ENCODE data around the gene SCPEP1.
A peak's percentile ranks its signal among the peaks of the same experiment; 100 is the strongest.
"Not testable (repeated sequence)": the region's sequence is repeated elsewhere in the genome, so short reads cannot be mapped to it uniquely, and the experiment has no call there.

SCPEP1 gene, protein sequence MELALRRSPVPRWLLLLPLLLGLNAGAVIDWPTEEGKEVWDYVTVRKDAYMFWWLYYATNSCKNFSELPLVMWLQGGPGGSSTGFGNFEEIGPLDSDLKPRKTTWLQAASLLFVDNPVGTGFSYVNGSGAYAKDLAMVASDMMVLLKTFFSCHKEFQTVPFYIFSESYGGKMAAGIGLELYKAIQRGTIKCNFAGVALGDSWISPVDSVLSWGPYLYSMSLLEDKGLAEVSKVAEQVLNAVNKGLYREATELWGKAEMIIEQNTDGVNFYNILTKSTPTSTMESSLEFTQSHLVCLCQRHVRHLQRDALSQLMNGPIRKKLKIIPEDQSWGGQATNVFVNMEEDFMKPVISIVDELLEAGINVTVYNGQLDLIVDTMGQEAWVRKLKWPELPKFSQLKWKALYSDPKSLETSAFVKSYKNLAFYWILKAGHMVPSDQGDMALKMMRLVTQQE

DNA sequence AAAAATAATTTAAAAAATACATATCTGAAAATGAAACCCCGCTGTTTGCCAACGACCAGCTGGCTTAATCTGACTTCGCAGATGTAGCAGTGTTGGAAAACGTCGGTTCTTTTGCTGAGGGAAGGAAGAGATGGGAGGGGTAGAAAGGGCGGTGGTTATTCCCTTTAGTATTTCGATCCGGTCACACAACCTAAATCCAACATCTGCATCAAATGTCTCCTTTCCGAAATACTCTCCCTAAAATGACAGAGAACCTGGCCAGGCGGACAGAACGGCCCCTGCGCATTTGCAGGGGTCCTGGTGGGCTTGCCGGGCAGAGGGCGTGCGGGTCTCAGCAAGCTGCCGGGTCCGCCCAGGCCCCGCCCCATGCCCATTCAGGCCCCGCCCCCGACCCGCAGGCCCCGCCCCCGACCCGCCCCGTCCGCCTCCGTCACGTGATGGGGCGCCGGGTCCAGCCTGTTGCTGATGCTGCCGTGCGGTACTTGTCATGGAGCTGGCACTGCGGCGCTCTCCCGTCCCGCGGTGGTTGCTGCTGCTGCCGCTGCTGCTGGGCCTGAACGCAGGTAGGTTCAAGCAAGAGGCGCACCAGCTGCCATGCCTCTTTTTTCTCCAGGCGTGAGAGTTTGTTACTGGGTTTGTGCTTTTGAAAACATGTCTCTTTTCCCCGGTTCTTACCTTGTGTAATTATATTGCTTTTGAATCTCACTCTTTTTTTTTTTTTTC lies at the start of gene SCPEP1:
SCPEP1 (plus strand) TSS at position 459 of the 723 bp plus-strand sequence; CDS start at position 488, 29 bp downstream.
- DNase-seq, result peak; percentile 43 to 64

DNA sequence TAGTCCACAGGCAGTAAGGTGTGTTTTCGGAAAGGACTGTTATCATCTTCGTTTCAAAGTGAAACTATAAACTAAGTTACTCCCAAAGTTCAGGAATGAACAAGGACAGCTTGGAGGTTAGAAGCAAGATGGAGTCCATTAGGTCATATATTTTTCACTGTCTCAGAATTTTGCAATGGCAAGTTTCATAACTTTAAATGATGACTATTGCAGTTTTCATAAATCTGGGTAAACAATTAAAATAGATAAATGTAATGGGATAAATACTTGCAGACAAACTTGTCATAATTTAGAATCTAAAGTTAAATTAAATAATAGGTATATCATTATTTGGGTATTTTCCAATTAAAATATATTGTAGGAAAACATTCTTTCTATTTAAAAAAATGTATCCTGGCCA lies 49.3 kb upstream of the SCPEP1 start:
- DNase-seq, result no peak

DNA sequence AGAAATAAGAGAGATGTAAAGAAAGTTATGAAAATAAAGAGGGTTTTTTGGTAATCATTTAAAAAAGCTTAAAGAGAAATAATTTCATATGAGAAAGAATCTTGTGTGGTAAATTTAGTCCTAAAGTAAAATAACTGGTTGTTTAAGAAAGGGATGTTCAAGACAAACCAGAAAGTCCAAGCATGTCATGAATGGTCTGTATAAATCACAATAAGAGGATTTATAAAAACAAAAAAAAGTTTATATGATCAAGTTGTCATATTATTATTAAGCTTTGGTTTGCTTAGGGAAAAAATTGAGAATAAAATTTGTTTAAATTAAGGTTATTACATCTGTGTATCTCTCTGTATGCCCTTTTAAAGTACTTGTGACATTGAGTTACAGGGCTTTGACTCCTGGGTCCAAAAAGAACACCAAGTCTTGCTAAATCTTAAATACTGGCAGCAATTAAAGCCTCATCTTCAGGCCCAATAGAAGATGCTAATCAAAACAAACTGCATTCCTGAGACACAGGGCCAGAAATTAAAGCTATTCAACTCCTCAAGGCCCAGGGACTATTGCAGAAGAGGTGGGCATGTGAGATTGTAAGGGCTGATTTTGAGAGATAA lies 48.5 kb upstream of the SCPEP1 start:
- DNase-seq, result peak in 1 of 2 experiments; percentile 28

DNA sequence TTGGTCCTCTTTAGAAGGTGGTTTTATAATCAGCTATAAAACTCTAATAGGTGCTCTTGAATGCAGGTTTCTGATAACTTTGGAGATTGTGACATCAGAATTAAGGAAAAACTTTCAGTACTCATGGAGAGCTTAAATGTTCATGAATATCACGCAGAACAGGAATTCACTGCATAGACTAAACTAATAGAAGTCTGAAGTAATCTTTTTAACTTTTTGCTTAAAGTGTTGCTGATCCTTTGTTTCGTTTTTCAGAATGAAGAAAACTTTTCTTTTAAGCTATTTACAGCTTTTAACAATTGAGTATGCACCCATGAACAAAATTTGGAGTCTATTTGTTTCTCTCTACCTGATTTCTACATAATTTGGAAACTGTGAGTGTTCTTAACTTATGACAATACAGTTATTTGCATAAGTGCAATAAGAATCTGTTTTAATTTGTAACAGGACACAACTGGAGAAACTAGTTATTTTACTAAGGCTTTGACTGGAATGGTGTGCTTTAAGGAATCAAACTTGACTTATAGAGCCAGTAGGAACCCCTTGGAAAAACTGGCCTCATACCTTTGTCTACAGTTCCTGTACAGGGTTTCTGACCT lies 47.1 kb upstream of the SCPEP1 start:
- no peak for DNase-seq

DNA sequence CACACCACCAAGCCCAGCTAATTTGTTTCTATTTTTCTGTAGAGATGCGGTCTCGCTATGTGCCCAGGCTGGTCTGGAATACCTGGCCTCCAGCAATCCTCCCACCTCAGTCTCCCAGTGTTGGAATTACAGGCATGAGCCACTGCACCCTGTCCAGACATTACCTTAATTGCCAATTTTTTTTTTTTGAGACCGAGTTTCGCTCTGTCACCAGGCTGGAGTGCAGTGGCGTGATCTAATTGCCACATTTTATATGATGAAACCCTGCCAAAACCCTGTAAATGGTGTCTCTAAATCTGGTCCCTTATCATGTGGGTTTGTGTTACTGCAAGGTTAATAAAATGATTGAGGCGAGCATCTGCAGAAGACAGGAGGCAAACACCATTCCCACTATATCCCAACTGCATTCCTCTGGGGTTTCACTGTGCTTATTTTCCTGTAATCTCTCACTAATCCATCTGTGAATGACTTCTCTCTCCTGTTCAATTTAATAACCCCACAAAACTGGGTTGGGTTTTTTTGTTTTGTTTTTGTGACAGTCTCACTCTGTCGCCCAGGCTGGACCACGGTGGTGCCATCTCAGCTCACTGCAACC lies 44.7 kb upstream of the SCPEP1 start:
- DNase-seq, result no peak

DNA sequence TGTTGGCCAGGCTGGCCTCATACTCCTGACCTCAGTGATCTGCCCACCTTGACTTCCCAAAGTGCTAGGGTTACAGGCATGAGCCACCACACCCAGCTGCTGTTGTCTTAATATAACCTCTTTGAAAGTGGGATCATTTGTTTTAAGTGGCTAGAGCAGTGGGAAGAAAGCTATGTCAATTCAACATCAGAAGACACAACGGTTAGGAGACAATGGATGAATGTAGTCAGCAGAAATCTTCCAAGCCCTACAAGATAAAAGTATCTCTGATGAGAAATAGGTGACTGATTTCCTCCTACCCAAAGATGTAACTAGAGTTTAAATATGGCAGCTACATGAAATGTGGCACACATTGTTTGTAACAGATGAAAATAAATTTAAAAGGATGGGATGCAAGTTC lies 44.1 kb upstream of the SCPEP1 start:
- no peak for DNase-seq

DNA sequence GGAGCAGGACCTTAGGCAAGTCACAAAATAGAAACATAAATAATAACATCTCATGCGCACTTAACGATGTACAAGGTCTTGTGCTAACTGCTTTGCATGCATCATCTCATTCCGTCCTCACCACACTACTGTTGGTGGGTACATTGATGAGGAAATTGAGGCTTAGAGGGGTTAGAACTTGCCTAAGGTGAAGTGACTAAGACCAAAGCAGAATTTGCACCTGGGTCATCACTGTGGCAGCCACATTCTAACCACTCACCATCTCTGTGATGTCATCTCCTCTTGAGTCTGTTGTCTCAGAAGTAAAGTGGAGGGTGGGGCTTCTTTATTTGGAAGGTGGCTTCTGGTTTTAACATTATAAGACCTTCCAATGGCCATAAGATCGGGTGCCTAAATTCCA lies 43.7 kb upstream of the SCPEP1 start:
- no peak for DNase-seq

DNA sequence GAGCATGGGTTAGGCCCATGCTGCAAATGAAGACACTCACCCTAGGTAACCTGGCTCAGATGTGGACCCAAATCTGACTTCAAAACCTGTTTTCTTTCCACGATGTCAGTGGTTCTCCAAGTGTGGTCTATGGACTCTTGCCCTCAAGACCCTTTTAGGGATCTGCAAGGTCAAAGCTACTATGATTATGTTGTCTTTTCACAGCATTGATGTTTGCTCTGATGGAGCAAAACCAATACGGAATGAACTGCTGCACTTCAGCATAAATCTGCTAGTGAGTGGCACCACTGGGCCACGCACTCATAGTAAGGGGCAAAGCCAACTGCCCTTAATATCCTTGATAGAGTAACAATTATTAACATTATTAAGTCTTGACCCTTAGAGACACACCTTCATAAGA lies 42.5 kb upstream of the SCPEP1 start:
- no peak for DNase-seq

DNA sequence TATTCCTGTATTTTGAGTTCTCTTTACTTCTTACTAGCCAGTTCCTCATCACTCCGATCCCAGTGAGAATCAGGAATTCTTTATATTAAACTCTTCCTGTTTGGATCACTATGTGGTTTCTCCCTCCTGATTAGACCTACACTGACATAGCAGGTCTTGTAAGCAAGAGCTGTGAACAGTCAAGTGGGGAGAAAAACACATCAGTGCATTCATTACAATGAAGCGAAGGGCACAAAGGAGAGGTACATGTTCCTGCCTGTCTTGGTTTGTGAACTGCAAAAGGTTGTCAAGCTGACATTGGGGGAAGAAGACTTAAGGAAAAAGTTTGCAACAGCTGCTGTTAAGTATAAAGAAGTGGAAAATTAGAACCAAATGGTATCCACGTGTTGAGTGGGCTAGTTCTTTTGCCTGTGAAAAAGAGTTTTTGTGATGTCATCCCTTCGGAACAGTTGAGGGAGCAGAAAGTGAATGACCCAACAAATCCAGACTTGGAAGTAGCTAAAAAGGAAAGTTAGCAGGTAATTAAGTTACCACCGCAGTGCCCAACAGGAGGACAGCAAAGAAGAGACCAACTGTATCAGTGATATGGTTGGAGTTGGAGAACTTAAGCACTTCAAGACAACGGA lies 41.1 kb upstream of the SCPEP1 start:
- DNase-seq, result no peak

DNA sequence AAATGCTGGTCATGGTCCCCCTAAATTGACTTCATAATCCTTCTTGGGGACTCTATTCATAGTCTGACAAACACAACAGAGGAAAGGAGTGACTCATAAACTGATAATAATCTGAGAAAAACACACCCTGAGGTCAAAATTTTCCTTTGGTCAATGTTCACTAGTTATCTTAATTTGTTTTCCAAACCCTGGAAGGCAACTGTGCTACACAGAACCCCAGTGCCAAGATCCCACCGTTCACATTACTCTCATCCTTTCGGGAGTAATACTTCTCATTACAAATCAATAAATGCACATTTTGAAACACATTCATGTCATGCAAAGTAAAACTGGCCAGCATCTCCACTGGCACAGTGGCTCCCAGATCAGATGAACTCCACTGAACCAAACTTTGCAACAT lies 40.2 kb upstream of the SCPEP1 start:
- DNase-seq, result no peak

DNA sequence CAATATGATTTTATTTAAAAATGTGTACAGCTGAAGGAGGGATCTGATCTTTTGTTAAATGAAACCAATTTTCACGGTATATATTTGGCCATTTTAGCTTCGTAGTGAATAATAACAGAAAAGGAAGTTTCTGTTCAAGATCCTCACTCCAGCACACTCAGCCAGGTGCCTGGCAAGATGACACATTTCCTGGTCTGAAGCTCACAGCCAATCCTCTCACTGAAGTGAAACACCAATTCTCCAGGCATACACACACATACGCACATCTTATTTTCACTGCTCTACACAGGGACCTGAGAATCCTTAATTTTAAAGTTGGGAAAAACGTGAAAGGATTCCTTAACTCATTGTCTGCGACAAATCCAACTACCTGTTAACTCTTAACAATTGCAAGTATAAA lies 39.7 kb upstream of the SCPEP1 start:
- not testable (repeated sequence) for DNase-seq

DNA sequence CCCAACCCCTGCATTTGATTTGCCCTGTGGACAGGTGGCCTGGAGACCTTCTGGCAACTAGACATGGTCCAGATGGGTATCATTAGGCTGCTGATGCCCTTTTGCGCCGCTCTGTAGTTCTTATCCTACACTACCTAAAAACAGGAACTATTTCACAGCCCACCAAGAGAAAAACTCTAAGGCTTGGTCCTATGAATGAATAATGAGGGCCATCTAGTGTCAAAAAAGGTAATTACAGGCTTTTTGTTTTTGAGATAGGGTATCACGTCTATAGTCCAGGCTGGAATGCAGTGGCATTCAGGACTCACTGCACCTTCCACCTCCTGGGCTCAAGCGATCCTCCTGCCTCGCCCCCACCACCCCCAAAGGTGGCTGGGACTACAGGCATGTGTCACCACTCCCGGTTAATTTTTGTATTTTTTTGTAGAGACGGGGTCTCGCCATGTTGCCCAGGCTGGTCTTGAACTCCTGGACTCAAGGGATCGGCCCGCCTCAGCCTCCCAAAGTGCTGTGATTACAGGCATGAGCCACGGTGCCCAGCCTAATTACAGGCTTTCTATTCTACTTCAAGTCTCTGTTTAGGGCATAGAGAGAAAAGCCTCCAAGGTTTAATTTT lies 38.0 kb upstream of the SCPEP1 start:
- DNase-seq, result peak; percentile 30 to 50

DNA sequence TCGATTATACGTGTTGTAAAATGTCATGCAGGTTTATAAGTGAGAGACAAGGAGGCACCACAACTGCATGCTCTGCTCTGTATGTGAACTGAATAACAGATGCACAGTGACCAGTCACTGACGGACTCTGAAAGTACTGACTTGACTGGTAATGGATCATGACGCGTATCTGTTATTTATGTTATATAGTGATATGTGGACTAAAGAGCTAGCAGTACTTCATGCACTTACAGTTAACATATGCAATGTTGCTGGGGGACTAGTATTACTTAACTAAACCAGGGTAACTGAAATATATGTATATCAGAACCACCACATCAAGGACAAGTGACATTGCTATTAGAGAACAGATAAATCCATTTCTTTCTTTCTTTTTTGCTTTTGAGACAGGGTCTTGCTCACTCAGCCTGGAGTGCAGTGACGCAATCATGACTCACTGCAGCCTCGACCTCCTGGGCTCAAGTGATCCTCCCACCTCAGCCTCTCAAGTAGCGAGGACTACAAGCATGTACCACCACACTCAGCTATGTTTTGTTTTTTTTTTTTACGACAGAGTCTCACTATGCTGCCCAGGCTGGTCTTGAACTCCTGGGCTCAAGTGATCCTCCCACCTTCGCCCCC lies 34.3 kb upstream of the SCPEP1 start:
- no peak for DNase-seq

DNA sequence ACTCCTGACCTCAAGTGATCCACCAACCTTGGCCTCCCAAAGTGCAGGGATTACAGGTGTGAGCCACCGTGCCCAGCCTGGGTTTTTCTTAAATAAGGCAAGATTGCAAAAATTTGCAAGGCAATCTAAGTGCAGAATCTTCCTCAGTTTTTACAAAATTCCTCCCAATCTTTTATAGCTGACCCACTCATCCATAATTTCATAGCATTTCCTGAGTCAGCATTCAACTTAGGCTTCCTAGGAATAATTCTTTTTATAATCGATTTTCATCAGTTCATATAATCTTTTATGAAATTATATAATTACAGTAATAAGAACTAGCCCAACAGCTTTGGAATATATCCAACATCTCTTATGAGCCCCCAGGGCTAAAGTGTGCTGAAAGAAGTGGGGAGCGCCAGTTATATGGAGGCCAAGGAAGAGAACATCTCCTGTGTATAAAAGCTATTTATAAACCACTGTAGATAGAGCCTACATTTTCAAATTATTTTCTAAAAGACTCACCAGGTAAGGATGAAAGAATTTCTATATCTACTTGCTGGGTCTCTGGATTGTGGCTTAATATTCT lies 31.9 kb upstream of the SCPEP1 start:
- no peak for DNase-seq

DNA sequence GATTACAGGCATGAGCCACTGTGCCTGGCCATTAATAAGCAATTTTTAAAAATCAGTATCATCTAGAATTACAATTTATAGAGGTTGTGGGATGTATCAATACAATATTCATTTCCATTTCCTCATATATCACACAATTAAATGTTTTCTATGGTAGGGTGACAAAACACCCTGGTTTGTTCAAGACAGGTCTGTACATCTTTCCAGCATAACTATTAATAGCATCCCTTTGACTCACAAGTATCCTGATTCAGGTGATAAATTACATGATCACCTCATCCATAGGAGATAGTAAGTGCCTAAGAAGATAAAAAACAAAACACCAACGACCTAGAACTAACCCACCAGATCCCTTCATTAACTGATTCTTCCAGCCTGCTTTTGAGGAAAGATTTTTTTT lies 30.2 kb upstream of the SCPEP1 start:
- no peak for DNase-seq

DNA sequence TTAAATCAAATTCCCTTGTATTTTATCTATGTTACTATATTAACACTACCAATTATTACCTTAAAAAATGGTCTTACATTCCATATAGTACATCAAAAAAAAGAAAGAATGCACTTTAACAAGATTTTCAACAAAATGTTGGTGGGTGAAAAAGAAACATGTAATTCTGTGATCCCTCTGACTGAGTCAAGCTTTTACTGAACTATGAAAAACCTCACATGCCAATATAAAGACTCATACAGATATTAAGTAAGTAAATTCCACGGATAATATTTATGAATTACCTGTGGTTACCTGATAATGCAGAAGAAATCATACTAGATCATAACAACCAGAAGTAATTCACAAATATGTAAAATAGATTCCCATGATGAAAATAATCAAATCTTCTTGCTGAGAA lies 29.4 kb upstream of the SCPEP1 start:
- DNase-seq, result no peak

DNA sequence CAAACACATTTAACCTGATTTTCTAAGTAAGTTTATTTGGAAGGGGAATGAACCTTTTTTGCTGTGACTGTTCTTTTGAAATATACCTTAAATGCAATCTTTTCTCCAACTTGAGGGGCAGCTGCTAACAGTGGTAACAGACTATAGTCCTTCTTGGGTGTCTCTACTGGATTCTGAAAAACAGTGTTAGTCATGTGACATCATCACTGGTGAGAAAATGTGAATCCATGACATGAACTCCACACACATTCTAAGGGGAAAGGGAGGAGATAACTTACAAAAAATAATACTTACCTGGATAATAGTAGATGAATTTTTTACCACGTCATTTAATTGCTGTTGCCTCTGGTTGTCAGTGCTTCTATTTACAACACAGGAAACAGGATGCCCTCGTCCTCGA lies 28.3 kb upstream of the SCPEP1 start:
- DNase-seq, result no peak

DNA sequence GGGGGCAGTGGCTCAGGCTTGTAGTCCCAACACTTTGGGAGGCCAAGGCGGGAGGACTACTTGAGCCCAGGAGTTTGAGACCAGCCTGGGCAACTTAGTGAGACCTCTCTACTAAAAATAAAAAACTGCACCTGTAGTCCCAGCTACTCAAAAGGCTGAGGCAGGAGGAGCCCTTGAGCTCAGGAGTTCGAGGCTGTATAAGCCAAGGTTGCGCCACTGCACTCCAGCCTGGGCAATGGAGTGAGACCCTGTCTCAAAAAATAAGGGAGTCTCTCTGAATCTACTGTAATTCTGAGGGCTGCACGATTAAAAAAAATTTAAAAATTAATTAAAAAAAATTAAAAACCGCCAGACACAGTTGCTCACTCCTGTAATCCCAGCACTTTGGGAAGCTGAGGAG lies 20.9 kb upstream of the SCPEP1 start:
- no peak for DNase-seq

DNA sequence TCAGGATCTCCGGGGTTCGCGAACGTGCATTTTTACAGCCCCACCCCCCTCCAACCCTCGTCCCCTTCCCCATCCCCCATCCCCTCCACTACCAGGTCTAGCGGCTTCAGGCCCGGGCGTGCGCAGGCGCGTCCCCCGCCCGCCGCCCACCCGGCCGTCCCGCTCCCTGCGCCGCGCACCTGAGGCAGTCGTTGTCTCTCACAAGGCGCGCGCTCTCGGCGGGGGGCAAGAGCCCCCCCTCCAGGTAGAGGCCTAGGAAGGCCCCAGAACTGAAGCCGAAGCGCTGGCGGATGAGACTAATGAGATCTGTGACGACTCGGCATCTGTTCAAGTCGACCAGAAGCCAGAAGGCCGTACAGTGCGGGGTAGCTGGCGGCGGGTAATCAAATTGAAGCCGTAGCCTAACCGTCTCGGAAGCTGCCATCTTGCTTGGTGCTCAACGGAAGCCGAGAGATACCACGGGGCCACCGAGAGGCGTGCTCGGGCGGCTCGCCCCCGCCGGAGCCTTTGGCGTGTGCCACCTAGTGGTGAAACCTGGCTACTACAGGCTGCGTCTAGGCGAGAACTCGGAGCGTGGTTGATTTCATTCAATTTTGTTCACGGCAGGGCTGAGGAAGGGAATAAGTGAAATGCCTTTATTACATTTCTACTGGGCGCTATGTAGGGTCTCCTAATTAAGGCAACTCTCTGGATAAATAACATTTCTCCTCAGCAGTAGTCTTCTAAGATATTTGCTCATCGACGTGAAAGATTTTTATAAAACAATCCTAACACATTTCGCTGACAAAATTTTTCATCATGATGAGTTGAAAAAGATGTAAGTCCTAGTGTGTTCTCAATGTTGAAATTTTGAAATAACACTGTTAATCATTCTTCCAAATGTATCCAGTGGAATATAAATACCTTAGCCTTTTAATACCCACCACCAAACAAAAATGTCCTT lies 17.1 kb upstream of the SCPEP1 start, which contains the start of gene COIL:
COIL (minus strand) TSS at position 455 of the 943 bp plus-strand sequence; CDS start at position 424, 31 bp downstream.
- peak; percentile 46 to 83 for DNase-seq

DNA sequence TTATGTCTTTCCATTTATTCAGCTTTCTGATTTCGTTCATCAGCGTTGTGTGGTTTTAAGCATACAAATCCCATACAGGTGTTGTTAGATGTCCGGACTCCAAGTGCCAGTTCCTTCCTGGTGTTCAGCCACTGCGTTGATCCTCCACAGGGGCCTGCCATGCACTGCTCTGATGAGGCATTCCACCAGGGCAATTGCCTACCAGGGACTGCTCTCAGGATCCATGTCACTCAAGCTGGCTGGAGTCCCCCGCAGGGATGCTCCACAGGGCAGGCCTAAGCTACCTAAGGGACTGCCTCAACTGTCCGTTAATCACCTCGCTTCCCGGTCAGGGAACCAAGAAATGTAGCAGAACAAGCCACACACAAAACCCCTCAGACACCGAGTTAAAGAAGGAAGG lies 12.7 kb upstream of the SCPEP1 start:
- not testable (repeated sequence) for DNase-seq

All from SW 1271 (cell line).